Right lobe of liver (tissue), 6 donors: ENCODE data around the gene F13B. TPM values are rescaled to one million over a fixed set of nuclear protein-coding genes. Genes with fewer than 3 reads are reported as not detected.

Experiments
- ATAC-seq, 4 donors: fragments of 200-7000 bp; cut with Tn5 transposase; one replicate each; pipeline ENCODE4 v1.9.1; 2020; ENCODE audit warnings: mild to moderate bottlenecking in 4 of 4, moderate library complexity in 4 of 4
- DNase-seq, 3 donors: peaks; one replicate each; pipeline ENCODE4 v3.0.0-alpha.2; 2020
- H3K27ac ChIP-seq, 3 donors: fragments of 200-600 bp; one replicate each; pipeline ENCODE4 v1.8.0; 2022
- H3K27me3 ChIP-seq, 2 donors: fragments of 200-600 bp; one replicate each; pipeline ENCODE4 v1.8.0; 2022
- H3K36me3 ChIP-seq, 4 donors: fragments of 200-600 bp; sonication (generic) in 1 of 4; one replicate each; pipeline versions ENCODE4 v1.5.1 to v1.8.0; 2017 to 2022; ENCODE audit warnings: control low read depth in 1 of 4
- H3K4me1 ChIP-seq, 4 donors: fragments of 200-600 bp; sonication (generic) in 1 of 4; one replicate each; pipeline versions ENCODE4 v1.5.1 to v1.8.0; 2017 to 2022; ENCODE audit warnings: control low read depth in 1 of 4
- H3K4me3 ChIP-seq, 3 donors: fragments of 200-600 bp; one replicate each; pipeline ENCODE4 v1.8.0; 2022
- H3K9me3 ChIP-seq, 4 donors: fragments of 200-600 bp; sonication (generic) in 1 of 4; one replicate each; pipeline versions ENCODE4 v1.5.1 to v1.8.0; 2017 to 2022; ENCODE audit warnings: control low read depth in 1 of 4
- POLR2A ChIP-seq: fragments of 450-650 bp; IDR thresholded peaks from one replicate; pipeline ENCODE4 v1.6.1; 2017; ENCODE audit warnings: antibody characterized with exemption, mild to moderate bottlenecking
- WGBS: methylation state at CpG from one replicate; pipeline ENCODE4 v1.1.6; 2018; ENCODE audit warnings: low coverage, low lambda C conversion rate; ENCODE audit not compliant: insufficient coverage; ENCODE audit errors: missing lambda C conversion rate; 5-methylcytosine and 5-hydroxymethylcytosine counted together
- intact Hi-C, 2 donors: fragments of 100-400 bp; cut with DNase I; formaldehyde crosslinking; loops; one replicate each; pipeline versions ENCODE4 v1.11.2 to v1.14.1; 2022
- long read RNA-seq: library from polyadenylated mRNA; unstranded; transcript quantifications from one replicate; pipeline ENCODE4 v2.0.0, GENCODE V29; 2019
- total RNA-seq, 6 experiments: library from RNA; depleted of rRNA in 2 of 6; stranded (reverse); fragments of >200 nt in 2 of 6; fragmentation: NEBNext Ultra II Directional in 3 of 6; extraction: Animal tissue kit (Norgen Biotek cat#: 25700) in 3 of 6; gene quantifications; one replicate each; pipeline versions ENCODE4 v1.1.0 to v1.2.4, GENCODE V29; 2016 to 2023
- TF ChIP-seq, protein P1 (sequence below), 4 donors: fragments of 200-600 bp in 3 of 4; fragments of 450-650 bp in 1 of 4; IDR thresholded peaks; one replicate each; pipeline versions ENCODE4 v1.5.1 to v1.8.0; 2016 to 2022; ENCODE audit warnings: antibody characterized with exemption in 4 of 4, mild to moderate bottlenecking in 2 of 4
- donor health status: DM: no; HTN: yes; CAD: no.
- donor health status: DM: no; HTN: no; CAD: no.
- donor health status: DM: no; HTN: no; CAD: no.
- donor health status: DM: no; HTN: yes; CAD: no.
- donor health status: DM: no; HTN: yes; CAD: no.

F13B gene, protein sequence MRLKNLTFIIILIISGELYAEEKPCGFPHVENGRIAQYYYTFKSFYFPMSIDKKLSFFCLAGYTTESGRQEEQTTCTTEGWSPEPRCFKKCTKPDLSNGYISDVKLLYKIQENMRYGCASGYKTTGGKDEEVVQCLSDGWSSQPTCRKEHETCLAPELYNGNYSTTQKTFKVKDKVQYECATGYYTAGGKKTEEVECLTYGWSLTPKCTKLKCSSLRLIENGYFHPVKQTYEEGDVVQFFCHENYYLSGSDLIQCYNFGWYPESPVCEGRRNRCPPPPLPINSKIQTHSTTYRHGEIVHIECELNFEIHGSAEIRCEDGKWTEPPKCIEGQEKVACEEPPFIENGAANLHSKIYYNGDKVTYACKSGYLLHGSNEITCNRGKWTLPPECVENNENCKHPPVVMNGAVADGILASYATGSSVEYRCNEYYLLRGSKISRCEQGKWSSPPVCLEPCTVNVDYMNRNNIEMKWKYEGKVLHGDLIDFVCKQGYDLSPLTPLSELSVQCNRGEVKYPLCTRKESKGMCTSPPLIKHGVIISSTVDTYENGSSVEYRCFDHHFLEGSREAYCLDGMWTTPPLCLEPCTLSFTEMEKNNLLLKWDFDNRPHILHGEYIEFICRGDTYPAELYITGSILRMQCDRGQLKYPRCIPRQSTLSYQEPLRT
- total RNA-seq = 100 to 1,000 TPM in 2 of 6 experiments, 10 to 100 TPM in 4; 20.2 to 143 (median 45.3) TPM
- long read RNA-seq, partial matches to known transcripts = 2 of 18 reads
- long read RNA-seq, other reads (novel, unspliced or antisense) = 11 of 18 reads

DNA sequence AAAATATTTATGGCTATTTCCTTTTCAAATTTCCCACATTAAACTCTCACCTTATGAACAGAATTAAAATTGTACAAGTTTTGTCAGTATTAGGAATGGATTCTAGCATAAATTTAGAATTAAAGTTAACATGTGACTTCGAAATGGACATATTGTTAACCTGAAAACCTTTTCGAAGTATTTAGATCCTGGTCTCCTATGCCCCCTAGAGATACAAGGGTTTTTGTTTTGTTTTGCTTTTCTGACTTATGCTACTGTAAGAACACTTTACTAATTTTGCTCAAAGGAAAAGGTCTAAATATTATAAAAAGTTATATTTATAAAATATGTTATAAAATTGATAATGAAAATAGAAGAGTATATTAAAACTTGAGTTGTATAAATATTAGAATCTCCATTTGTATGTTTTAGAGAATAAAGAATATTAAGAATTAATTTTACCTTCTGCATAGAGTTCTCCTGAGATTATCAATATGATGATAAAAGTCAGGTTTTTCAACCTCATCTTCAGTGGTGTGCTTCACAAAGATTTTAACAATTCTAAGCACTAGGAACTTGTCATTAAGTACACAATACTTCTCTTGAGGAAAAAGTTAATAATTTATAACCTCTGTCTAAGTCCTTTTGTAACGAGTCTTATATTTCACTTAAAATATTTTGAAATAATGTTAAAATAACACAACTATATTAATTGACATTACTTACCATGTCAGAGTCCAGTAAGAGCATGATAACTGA lies at the start of gene F13B:
TSS of gene F13B (minus strand) at position 542 of the 738 bp plus-strand sequence. CDS start at position 505, 37 bp downstream.
- H3K27ac ChIP-seq = peak within 1 kb of the TSS in 2 of 3 donors; percentile 50 to 53
- TF ChIP-seq, protein P1, sequence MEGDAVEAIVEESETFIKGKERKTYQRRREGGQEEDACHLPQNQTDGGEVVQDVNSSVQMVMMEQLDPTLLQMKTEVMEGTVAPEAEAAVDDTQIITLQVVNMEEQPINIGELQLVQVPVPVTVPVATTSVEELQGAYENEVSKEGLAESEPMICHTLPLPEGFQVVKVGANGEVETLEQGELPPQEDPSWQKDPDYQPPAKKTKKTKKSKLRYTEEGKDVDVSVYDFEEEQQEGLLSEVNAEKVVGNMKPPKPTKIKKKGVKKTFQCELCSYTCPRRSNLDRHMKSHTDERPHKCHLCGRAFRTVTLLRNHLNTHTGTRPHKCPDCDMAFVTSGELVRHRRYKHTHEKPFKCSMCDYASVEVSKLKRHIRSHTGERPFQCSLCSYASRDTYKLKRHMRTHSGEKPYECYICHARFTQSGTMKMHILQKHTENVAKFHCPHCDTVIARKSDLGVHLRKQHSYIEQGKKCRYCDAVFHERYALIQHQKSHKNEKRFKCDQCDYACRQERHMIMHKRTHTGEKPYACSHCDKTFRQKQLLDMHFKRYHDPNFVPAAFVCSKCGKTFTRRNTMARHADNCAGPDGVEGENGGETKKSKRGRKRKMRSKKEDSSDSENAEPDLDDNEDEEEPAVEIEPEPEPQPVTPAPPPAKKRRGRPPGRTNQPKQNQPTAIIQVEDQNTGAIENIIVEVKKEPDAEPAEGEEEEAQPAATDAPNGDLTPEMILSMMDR (IDR thresholded peaks at IDR 0.05) = peak; percentile 9 to 40 (median 33)
- no peak for TF ChIP-seq POLR2A
- intact Hi-C loops = loop anchor here in 1 of 2 donors (10.0 kb wide), 1 partner anchor 242 kb away; no protein-coding TSS in a partner anchor
- H3K4me1 ChIP-seq = peaks cover 0 to 24% (median 8%) of the 10 kb centered on the region in 4 donors
- no peaks in the 10 kb centered on the region for H3K36me3 ChIP-seq
- WGBS = 24% methylated on average over 3 of the region's 3 CpGs
- H3K9me3 ChIP-seq = no peaks in the 10 kb centered on the region
- ATAC-seq (peak; percentile 61 to 81 (median 72)), DNase-seq (no peak)
- peak within 1 kb of the TSS; percentile 13 to 56 (median 49) for H3K4me3 ChIP-seq
- no peaks in the 10 kb centered on the region for H3K27me3 ChIP-seq

DNA sequence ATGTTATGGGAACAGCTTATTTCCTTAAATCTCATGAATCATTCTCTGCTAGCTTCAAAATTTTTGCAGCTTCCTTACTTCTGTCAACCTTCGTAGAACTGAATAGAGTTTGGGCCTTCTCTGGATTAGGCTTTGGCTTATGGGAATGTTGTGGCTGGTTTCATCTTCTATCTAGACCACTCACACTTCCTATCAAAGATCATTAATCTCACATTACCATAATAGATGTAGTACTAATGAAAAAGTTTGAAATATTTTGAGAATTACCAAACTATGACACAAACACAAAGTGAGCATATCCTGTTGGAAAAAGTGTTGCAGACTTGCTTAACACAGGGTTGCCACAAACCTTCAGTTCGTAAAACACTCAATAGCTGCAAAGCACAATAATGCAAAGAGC lies 49.1 kb upstream of the F13B start:
- no peak for ATAC-seq
- 95% methylated on average over 2 of the region's 2 CpGs for WGBS
- H3K36me3 ChIP-seq = no peaks in the 10 kb centered on the region

DNA sequence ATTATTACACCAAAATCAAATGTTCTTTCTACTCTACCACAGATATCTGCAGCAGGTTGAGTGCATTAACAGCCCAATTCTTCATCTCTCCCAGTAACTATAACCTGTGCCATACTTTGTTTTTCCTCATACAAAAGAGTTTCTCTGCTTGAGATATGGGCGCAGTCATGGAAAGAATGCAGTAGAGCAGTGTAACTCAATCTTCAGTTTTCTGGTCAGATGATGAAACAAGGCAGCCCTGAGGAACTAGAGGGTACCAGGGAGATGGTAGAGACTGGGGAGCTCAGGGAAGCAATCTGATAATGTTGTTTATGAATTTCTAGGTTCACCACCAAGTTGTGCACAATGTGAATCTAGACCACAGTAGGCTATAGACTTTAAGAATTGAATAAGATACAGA lies 39.8 kb upstream of the F13B start:
- Histone ChIP-seq H3K27ac (no peak overlapping the region), H3K4me3 (no peak overlapping the region), H3K36me3 (no peaks in the 10 kb centered on the region), H3K4me1 (no peaks in the 10 kb centered on the region), H3K27me3 (no peaks in the 10 kb centered on the region), H3K9me3 (no peaks in the 10 kb centered on the region)
- DNase-seq (no peak), ATAC-seq (no peak)
- no peak for TF ChIP-seq POLR2A
- TF ChIP-seq, protein P1 (IDR thresholded peaks at IDR 0.05) = no peak
- intact Hi-C loops = no loop called here
- 100% methylated on average over 1 of the region's 1 CpG for WGBS

More for the DNA sequence above, 49.1 kb upstream of the F13B start:
- H3K4me3 ChIP-seq = no peak overlapping the region
- TF ChIP-seq POLR2A = no peak
- TF ChIP-seq, protein P1 (IDR thresholded peaks at IDR 0.05) = no peak
- no peak for DNase-seq
- no peaks in the 10 kb centered on the region for H3K4me1 ChIP-seq
- no peak overlapping the region for H3K27ac ChIP-seq
- H3K9me3 ChIP-seq = no peaks in the 10 kb centered on the region
- no peaks in the 10 kb centered on the region for H3K27me3 ChIP-seq
- intact Hi-C loops = no loop called here

DNA sequence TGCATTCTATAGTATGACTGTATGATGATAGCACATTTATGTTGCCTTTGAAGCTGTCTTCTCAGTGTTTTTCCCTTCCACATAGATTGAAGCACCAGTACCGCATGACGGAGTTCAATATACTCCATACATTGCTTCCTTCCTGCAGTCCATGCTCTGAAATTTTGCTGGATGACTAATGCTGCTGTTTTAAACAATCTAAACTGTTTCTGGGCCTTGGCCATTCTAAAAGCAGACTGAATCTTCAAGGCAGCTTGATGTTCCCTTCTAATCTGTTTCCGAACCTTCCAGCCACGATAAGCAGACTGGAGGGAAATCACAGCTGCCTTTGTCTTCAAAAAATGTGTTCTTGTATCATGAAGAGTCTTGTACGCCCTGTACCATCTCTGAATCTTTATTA lies 36.2 kb upstream of the F13B start:
- ATAC-seq = no peak

More for the DNA sequence above, 36.2 kb upstream of the F13B start:
- no peaks in the 10 kb centered on the region for H3K4me1 ChIP-seq
- H3K27me3 ChIP-seq = no peaks in the 10 kb centered on the region
- DNase-seq = no peak
- TF ChIP-seq POLR2A = no peak
- TF ChIP-seq, protein P1 (IDR thresholded peaks at IDR 0.05) = no peak
- H3K9me3 ChIP-seq = no peaks in the 10 kb centered on the region
- intact Hi-C loops = no loop called here
- no peaks in the 10 kb centered on the region for H3K36me3 ChIP-seq
- H3K27ac ChIP-seq = no peak overlapping the region
- no peak overlapping the region for H3K4me3 ChIP-seq
- WGBS = 82% methylated on average over 5 of the region's 5 CpGs
